ENCODE measurements around the gene MAD2L1.

Gene MAD2L1

GRCh38 chr4:120057416-120057815 lies 9.2 kb downstream of the MAD2L1 start:
- H3K27me3 ChIP-seq (ENCODE audit: insufficient read depth, low read depth), result no peaks in the 10 kb centered on the region
- H3K4me1 ChIP-seq (ENCODE audit: low read depth, poor library complexity, severe bottlenecking), result peaks cover 11% of the 10 kb centered on the region
- H3K9ac ChIP-seq, result no peak overlapping the region
- no peak overlapping the region for H3K4me2 ChIP-seq
- TF ChIP-seq CTCF (conservative IDR thresholded peaks at IDR 0.05; ENCODE audit: low read depth, low read length), result no peak
- H2AFZ ChIP-seq (ENCODE audit: low read depth), result no peak overlapping the region
- H3K79me2 ChIP-seq (ENCODE audit: insufficient read depth, low read depth), result peaks cover 18% of the 10 kb centered on the region
- peaks cover 19% of the 10 kb centered on the region; the same call in 1 of the 2 replicates for H3K36me3 ChIP-seq (ENCODE audit: insufficient read depth)
- no peak overlapping the region for H3K27ac ChIP-seq
- H4K20me1 ChIP-seq (ENCODE audit: insufficient read depth), result peaks cover 9% of the 10 kb centered on the region
- no peak overlapping the region for H3K4me3 ChIP-seq (IDR thresholded peaks at IDR 0.05; ENCODE audit: insufficient read depth, low read depth, low read length)

DNA sequence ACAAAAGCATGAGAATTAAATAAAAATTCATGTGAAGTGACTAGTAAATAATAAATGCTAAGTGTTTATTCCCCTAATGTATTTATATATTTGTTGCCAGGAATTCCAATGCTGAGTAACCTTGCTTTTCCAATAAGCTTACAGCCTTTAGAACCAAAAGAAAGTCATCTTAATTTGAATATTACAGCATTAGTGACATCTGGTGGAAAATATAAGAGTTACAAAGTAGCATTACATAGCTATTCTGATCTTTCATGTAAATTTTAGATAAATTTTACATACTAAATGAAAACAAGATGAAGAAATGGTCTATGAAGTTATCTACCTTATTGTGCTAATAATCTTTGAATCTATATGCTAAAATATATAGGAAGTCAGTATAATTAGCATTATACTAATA lies 10.4 kb downstream of the MAD2L1 start:
- Histone ChIP-seq H3K27ac (no peak overlapping the region), H3K4me1 (ENCODE audit: low read depth, poor library complexity, severe bottlenecking) (no peaks in the 10 kb centered on the region), H3K36me3 (ENCODE audit: insufficient read depth) (peaks cover 13% of the 10 kb centered on the region; the same call in 1 of the 2 replicates), H2AFZ (ENCODE audit: low read depth) (no peak overlapping the region), H3K9ac (no peak overlapping the region), H3K27me3 (ENCODE audit: insufficient read depth, low read depth) (no peaks in the 10 kb centered on the region), H4K20me1 (ENCODE audit: insufficient read depth) (0 out of 2 replicates have a peak, but pooled peaks cover under 1% of the 10 kb centered on the region), H3K4me3 (IDR thresholded peaks at IDR 0.05; ENCODE audit: insufficient read depth, low read depth, low read length) (no peak overlapping the region), H3K79me2 (ENCODE audit: insufficient read depth, low read depth) (peaks cover 6% of the 10 kb centered on the region), H3K4me2 (no peak overlapping the region)
- peak; percentile 25 for TF ChIP-seq CTCF (conservative IDR thresholded peaks at IDR 0.05; ENCODE audit: low read depth, low read length)

DNA sequence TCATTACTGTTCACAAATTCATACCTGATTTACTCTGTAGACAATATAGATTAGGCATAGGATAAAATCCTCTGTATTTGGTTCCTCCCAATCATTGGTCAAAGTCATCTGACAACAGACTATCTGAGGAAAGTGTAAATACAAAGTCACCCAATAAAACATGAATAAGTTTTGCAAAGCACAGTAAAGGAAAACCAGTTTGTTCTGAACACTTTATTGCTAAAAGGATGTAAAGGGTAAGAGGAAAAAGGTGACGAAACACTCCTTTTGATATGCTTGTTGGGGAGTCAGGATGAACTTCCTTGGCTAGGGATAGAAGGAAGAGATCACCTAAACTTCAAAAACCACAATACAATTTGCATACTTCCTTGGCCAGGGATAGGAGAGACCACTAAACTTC lies 10.9 kb downstream of the MAD2L1 start:
- TF ChIP-seq CTCF (conservative IDR thresholded peaks at IDR 0.05; ENCODE audit: low read depth, low read length), result no peak
- Histone ChIP-seq H2AFZ (ENCODE audit: low read depth) (no peak overlapping the region), H3K79me2 (ENCODE audit: insufficient read depth, low read depth) (peaks cover 2% of the 10 kb centered on the region), H3K9ac (no peak overlapping the region), H3K27ac (no peak overlapping the region), H3K4me2 (no peak overlapping the region), H4K20me1 (ENCODE audit: insufficient read depth) (no peaks in the 10 kb centered on the region), H3K4me3 (IDR thresholded peaks at IDR 0.05; ENCODE audit: insufficient read depth, low read depth, low read length) (no peak overlapping the region), H3K27me3 (ENCODE audit: insufficient read depth, low read depth) (no peaks in the 10 kb centered on the region), H3K36me3 (ENCODE audit: insufficient read depth) (peaks cover 11% of the 10 kb centered on the region; the same call in 1 of the 2 replicates), H3K4me1 (ENCODE audit: low read depth, poor library complexity, severe bottlenecking) (no peaks in the 10 kb centered on the region)

GRCh38 chr4:120055162-120055561 lies 11.5 kb downstream of the MAD2L1 start:
- Histone ChIP-seq H3K9ac (no peak overlapping the region), H3K4me3 (IDR thresholded peaks at IDR 0.05; ENCODE audit: insufficient read depth, low read depth, low read length) (no peak overlapping the region), H3K27me3 (ENCODE audit: insufficient read depth, low read depth) (no peaks in the 10 kb centered on the region), H2AFZ (ENCODE audit: low read depth) (no peak overlapping the region), H3K27ac (no peak overlapping the region), H3K79me2 (ENCODE audit: insufficient read depth, low read depth) (no peaks in the 10 kb centered on the region; the same call in 1 of the 2 replicates), H4K20me1 (ENCODE audit: insufficient read depth) (no peaks in the 10 kb centered on the region), H3K4me1 (ENCODE audit: low read depth, poor library complexity, severe bottlenecking) (peaks cover under 1% of the 10 kb centered on the region), H3K36me3 (ENCODE audit: insufficient read depth) (peaks cover 5% of the 10 kb centered on the region; the same call in 1 of the 2 replicates), H3K4me2 (no peak overlapping the region)
- TF ChIP-seq CTCF (conservative IDR thresholded peaks at IDR 0.05; ENCODE audit: low read depth, low read length), result no peak
